IPS DF 4.7 (cell line): ENCODE data around the gene MGAM2.
"Not testable (repeated sequence)": the region's sequence is repeated elsewhere in the genome, so short reads cannot be mapped to it uniquely, and the experiment has no call there.

Experiments
- DNase-seq: peaks from one replicate; pipeline ENCODE4 v3.0.0-alpha.2; 2013; ENCODE audit warnings: low spot score; ENCODE audit errors: extremely low read depth

The MGAM2 gene

GRCh38 chr7:142111499-142111898 is at the start of gene MGAM2:
Gene MGAM2 (plus strand): TSS chr7:142111718. CDS start chr7:142116874, 5,156 bp downstream.
- no peak for DNase-seq

- no peak for DNase-seq
Observed at GRCh38 chr7:142063551-142064442, 47.7 kb upstream of the MGAM2 start.

- DNase-seq: no peak
Observed at GRCh38 chr7:142066536-142066935, 45.0 kb upstream of the MGAM2 start.

- DNase-seq: no peak
Observed at GRCh38 chr7:142077762-142078161, 33.8 kb upstream of the MGAM2 start.

GRCh38 chr7:142083605-142084004 is 27.9 kb upstream of the MGAM2 start:
- DNase-seq: no peak

- DNase-seq: no peak
Observed at GRCh38 chr7:142085428-142085827, 26.1 kb upstream of the MGAM2 start.

- DNase-seq: no peak
Observed at GRCh38 chr7:142088022-142088714, 23.4 kb upstream of the MGAM2 start.

GRCh38 chr7:142089035-142089434 is 22.5 kb upstream of the MGAM2 start:
- DNase-seq: no peak

GRCh38 chr7:142091961-142092360 is 19.6 kb upstream of the MGAM2 start:
- DNase-seq: no peak

- DNase-seq: no peak
Observed at GRCh38 chr7:142094861-142095260, 16.7 kb upstream of the MGAM2 start.

- no peak for DNase-seq
Observed at GRCh38 chr7:142097571-142097970, 13.9 kb upstream of the MGAM2 start.

- DNase-seq: no peak
Observed at GRCh38 chr7:142098004-142098403, 13.5 kb upstream of the MGAM2 start.

- DNase-seq: not testable (repeated sequence)
Observed at GRCh38 chr7:142099347-142099746, 12.2 kb upstream of the MGAM2 start.

- no peak for DNase-seq
Observed at GRCh38 chr7:142100634-142101033, 10.9 kb upstream of the MGAM2 start.

- DNase-seq: not testable (repeated sequence)
Observed at GRCh38 chr7:142101794-142102193, 9.7 kb upstream of the MGAM2 start.

- DNase-seq: no peak
Observed at GRCh38 chr7:142104550-142105527, 6.7 kb upstream of the MGAM2 start.

- no peak for DNase-seq
Observed at GRCh38 chr7:142108728-142109505, 2.6 kb upstream of the MGAM2 start.

GRCh38 chr7:142110098-142110497 is 1.4 kb upstream of the MGAM2 start:
- no peak for DNase-seq

GRCh38 chr7:142110638-142111037 is 880 bp upstream of the MGAM2 start:
- DNase-seq: no peak

- DNase-seq: peak; percentile 64
Observed at GRCh38 chr7:142112086-142112485, 568 bp downstream of the MGAM2 start.

- no peak for DNase-seq
Observed at GRCh38 chr7:142114207-142114606, 2.7 kb downstream of the MGAM2 start.
